GM21528 (cell line): ENCODE results near the gene PHF13.
"Not testable (repeated sequence)": the region's sequence is repeated elsewhere in the genome, so short reads cannot be mapped to it uniquely, and the experiment has no call there.

Source experiments
- ATAC-seq: cut with Tn5 transposase; IDR thresholded peaks from one replicate; pipeline ENCODE4 v1.9.1; 2021; ENCODE audit warnings: mild to moderate bottlenecking, moderate library complexity; ENCODE audit not compliant: unreplicated experiment, low FRiP score

The PHF13 gene

GRCh38 chr1:6627031-6627430, 13.5 kb downstream of the PHF13 start:
- ATAC-seq = no peak

- no peak for ATAC-seq
Measured at GRCh38 chr1:6627841-6628545, 14.5 kb downstream of the PHF13 start.

DNA sequence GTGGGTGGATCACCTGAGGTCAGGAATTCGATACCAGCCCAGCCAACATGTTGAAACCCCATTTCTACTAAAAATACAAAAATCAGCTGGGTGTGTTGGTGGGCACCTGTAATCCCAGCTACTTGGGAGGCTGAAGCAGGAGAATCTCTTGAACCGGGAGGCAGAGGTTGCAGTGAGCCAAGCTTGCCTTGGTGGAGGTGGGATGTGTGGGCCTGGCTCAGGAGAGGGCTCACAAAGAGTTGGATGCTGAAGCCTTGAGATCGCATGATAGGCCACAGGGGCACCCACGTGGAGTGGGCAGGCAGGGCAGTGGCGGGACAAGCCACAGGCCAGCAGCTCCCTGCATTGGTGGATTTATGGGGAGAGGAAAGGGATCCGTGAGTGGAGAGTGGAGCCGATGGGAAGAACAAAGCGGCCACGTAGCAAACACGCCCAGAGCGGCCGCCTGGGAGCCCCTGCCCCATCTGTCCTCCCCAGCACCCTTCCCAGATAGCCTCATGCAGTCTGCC, 15.5 kb downstream of the PHF13 start:
- no peak for ATAC-seq

- ATAC-seq = no peak
Measured at GRCh38 chr1:6630027-6630426, 16.5 kb downstream of the PHF13 start.

DNA sequence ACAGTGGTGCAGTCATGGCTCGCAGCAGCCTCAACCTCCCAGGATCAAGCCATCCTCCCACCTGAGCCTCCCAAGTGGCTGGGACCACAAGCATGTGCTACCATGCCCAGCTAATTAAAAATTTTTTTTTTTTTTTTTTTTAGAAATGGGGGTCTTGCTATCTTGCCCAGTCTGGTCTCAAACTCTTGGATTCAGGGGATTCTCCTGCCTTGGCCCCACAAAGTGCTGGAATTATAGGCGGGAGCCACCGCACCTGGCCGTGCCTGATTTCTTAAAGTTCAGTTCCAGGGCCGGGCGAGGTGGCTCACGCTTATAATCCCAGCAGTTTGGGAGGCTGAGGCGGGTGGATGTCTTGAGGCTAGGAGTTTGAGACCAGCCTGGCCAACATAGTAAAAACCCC, 17.5 kb downstream of the PHF13 start:
- no peak for ATAC-seq

- ATAC-seq = no peak
Measured at GRCh38 chr1:6632588-6633514, 19.3 kb downstream of the PHF13 start.

DNA sequence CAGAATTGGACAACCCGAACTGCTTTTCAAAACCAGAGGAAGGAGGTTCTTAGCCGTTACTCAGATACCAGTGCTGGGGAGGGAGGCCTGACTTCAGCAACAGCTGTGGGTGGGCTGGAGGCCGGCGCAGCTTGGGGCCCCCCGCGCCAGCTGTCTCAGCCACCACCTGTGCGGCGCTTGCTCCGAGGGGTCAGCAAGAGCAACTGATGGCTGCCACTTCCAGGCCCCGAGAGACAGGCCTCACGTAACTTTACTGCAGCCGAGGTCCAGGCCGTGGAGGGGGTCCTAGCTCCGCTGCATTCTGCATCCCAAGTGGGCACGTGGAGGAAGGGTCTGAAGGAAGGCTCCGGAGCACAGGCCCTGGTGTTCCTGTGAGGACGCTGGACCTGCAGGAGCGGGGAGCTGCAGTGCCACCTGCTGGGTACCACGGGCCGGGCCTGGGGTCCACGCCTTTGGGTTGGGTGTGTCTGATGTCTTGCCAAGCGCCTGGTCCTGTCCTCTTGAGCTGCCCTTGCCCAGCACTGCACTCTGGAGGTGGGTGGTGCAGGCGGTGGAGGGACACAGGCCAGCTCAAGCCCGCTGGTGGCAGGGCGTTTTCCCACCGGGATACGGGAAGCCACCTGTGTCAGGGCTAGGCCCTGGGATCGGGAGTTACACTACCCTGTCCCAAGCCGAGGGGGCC, 21.0 kb downstream of the PHF13 start:
- ATAC-seq = no peak

GRCh38 chr1:6635161-6635909, 21.8 kb downstream of the PHF13 start:
- no peak for ATAC-seq

- ATAC-seq = no peak
Measured at GRCh38 chr1:6635910-6636760, 22.6 kb downstream of the PHF13 start.

DNA sequence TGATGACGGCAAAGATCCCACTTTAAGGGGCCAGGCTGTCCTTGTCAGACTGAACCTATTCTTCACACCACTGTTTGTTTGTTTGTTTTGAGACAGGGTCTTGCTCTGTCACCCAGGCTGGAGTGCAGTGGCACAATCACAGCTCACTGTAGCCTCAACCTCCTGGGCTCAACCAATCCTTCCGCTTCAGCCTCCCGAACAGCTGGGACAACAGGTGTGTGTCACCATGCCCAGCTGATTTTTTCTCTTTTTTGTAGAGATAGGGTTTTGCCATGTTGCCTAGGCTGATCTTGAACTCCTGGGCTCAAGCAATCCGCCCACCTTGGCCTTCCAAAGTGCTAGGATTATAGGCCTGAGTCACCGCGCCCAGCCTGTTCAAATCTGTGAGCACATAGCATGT, 23.2 kb downstream of the PHF13 start:
- ATAC-seq = not testable (repeated sequence)

GRCh38 chr1:6637770-6638169, 24.2 kb downstream of the PHF13 start:
- ATAC-seq = no peak

GRCh38 chr1:6638226-6638625, 24.7 kb downstream of the PHF13 start:
- ATAC-seq = no peak

GRCh38 chr1:6640867-6641266, 27.3 kb downstream of the PHF13 start:
- ATAC-seq = not testable (repeated sequence)

- ATAC-seq = no peak
Measured at GRCh38 chr1:6645018-6645417, 31.5 kb downstream of the PHF13 start.

DNA sequence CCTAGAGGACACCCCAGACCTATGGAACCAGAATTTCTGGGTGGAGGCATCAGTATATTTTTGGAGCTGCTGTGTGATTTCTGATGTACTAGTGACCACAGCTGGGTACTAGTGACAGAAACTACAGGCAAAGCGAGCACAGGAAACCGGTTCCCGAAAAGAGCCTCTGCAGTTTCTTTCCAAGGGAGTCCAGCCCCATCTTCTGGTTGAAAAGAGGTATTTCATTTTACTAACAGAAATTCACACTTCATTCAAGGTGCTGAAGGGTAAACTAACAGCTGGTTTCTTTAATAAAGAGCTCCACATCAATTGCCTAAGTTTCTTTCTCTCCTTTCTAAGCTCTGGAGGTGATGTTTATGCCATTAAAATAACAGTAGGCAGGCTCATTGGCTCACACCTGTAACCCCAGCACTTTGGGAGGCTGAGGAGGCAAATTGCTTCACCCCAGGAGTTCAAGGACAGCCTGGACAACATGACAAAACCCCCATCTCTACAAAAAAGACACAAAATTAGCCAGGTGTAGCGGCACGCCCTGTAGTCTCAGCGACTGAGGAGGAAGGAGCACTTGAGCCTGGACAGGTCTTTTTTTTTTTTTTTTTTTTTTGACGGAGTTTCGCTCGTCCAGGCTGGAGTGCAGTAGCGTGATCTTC, 33.1 kb downstream of the PHF13 start:
- ATAC-seq = no peak

- no peak for ATAC-seq
Measured at GRCh38 chr1:6648556-6648955, 35.0 kb downstream of the PHF13 start.

- no peak for ATAC-seq
Measured at GRCh38 chr1:6651909-6652308, 38.4 kb downstream of the PHF13 start.

DNA sequence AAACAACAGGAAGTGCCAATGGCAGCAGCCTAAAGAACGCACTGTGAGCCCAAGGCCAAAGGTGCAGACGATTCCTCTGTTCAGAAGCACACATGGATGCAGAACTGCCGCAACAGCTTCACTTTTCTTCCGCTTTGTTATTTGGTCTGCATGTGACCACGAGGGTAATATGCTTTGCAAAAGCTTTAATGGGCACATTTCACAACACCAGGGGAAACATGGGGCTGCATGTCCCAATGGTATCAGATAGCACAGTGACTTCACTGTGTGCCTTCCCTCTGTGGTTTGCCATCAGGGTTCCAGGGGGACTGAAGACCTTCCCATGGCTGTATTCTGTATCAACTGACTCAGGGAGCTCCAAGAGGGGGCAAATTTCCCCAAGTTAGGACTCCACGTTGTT, 39.5 kb downstream of the PHF13 start:
- ATAC-seq = no peak
